SK-N-SH treated with all-trans-retinoic acid at 6 μM for 48 hours (cell line): ENCODE results near the gene DPYD.
A peak's percentile ranks its signal among the peaks of the same experiment; 100 is the strongest.

Source experiments
- CREB5 ChIP-seq: fragments of 250-450 bp; sonication (Bioruptor Pico); IDR thresholded peaks from 2 replicates; pipeline ENCODE4 v1.5.1; 2020; ENCODE audit warnings: low read depth, mild to moderate bottlenecking, moderate library complexity
- CSRNP3 ChIP-seq: fragments of 250-450 bp; sonication (Bioruptor Pico); IDR thresholded peaks from 2 replicates; pipeline ENCODE4 v1.5.1; 2021; ENCODE audit warnings: mild to moderate bottlenecking, moderate library complexity
- ISL1 ChIP-seq: fragments of 250-450 bp; sonication (Bioruptor Pico); IDR thresholded peaks from 2 replicates; pipeline ENCODE4 v2.1.2; 2022; ENCODE audit warnings: mild to moderate bottlenecking, moderate library complexity
- SNAI2 ChIP-seq: fragments of 250-450 bp; sonication (Bioruptor Pico); IDR thresholded peaks from 2 replicates; pipeline ENCODE4 v1.5.0; 2020; ENCODE audit warnings: mild to moderate bottlenecking, moderate library complexity
- ZNF70 ChIP-seq: fragments of 450-650 bp; formaldehyde crosslinking; IDR thresholded peaks from 2 replicates; pipeline ENCODE4 v1.5.0; 2020; ENCODE audit warnings: mild to moderate bottlenecking, moderate library complexity
- ZNF8 ChIP-seq: fragments of 450-650 bp; formaldehyde crosslinking; IDR thresholded peaks from 2 replicates; pipeline ENCODE4 v1.5.0; 2020; ENCODE audit warnings: mild to moderate bottlenecking, moderate library complexity
- TF ChIP-seq, protein P1 (sequence below): fragments of 250-450 bp; sonication (Bioruptor Pico); IDR thresholded peaks from 2 replicates; pipeline ENCODE4 v1.8.0; 2020; ENCODE audit warnings: mild to moderate bottlenecking, moderate library complexity, borderline replicate concordance

GRCh38 chr1:97636941-97637340, 283.9 kb downstream of the DPYD start:
- TF ChIP-seq ISL1 (CRISPR knock-in tag) (peak; percentile 35; the same call in 1 of the 2 replicates), CSRNP3 (CRISPR knock-in tag) (no peak), ZNF70 (CRISPR knock-in tag) (no peak), ZNF8 (CRISPR knock-in tag) (no peak), SNAI2 (CRISPR knock-in tag) (no peak), CREB5 (CRISPR knock-in tag) (no peak)
- TF ChIP-seq, protein P1, sequence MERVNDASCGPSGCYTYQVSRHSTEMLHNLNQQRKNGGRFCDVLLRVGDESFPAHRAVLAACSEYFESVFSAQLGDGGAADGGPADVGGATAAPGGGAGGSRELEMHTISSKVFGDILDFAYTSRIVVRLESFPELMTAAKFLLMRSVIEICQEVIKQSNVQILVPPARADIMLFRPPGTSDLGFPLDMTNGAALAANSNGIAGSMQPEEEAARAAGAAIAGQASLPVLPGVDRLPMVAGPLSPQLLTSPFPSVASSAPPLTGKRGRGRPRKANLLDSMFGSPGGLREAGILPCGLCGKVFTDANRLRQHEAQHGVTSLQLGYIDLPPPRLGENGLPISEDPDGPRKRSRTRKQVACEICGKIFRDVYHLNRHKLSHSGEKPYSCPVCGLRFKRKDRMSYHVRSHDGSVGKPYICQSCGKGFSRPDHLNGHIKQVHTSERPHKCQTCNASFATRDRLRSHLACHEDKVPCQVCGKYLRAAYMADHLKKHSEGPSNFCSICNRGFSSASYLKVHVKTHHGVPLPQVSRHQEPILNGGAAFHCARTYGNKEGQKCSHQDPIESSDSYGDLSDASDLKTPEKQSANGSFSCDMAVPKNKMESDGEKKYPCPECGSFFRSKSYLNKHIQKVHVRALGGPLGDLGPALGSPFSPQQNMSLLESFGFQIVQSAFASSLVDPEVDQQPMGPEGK (CRISPR knock-in tag), result no peak
